Erythroblast (primary cell): ENCODE data around the gene KDM4F.

Experiments
- GATA1 ChIP-seq: IDR thresholded peaks from 2 replicates; pipeline ENCODE4 v1.6.1; 2011; ENCODE audit warnings: low read depth, mild to moderate bottlenecking, control low read depth, low read length, moderate library complexity
- POLR2A ChIP-seq: IDR thresholded peaks from 2 replicates; pipeline ENCODE4 v1.6.1; 2011; ENCODE audit warnings: mild to moderate bottlenecking, low read length

GRCh38 chr11:95055283-95055897, 6.2 kb downstream of the KDM4F start:
- TF ChIP-seq POLR2A = no peak
- no peak for TF ChIP-seq GATA1
